WERI-Rb-1 (cell line): Measurements from ENCODE around the gene OTOG.

Experiments used
- DNase-seq: peaks from one replicate; pipeline ENCODE4 v3.0.0-alpha.2; 2020
- H3K27ac ChIP-seq: fragments of 250-450 bp; sonication (Bioruptor Pico); 2 replicates; pipeline ENCODE4 v1.5.1; 2020; ENCODE audit warnings: mild to moderate bottlenecking, moderate library complexity
- H3K27me3 ChIP-seq: fragments of 250-450 bp; sonication (Bioruptor Pico); 2 replicates; pipeline ENCODE4 v1.5.1; 2021; ENCODE audit warnings: mild to moderate bottlenecking, low read depth, moderate library complexity; ENCODE audit not compliant: insufficient read depth, severe bottlenecking
- H3K36me3 ChIP-seq: fragments of 250-450 bp; sonication (Bioruptor Pico); 2 replicates; pipeline ENCODE4 v1.5.1; 2020; ENCODE audit warnings: mild to moderate bottlenecking, moderate library complexity
- H3K4me3 ChIP-seq: 2 replicates; pipeline ENCODE4 v1.5.1; 2011; ENCODE audit warnings: low read depth, mild to moderate bottlenecking, control low read depth, low read length
- H3K9me3 ChIP-seq: fragments of 250-450 bp; sonication (Bioruptor Pico); 2 replicates; pipeline ENCODE4 v1.5.1; 2021; ENCODE audit warnings: mild to moderate bottlenecking, moderate library complexity; ENCODE audit not compliant: severe bottlenecking
- CTCF ChIP-seq: IDR thresholded peaks from 2 replicates; pipeline ENCODE4 v1.5.1; 2011; ENCODE audit warnings: low read depth, mild to moderate bottlenecking, control low read depth, inconsistent platforms, low read length

Gene OTOG

GRCh38 chr11:17691976-17692375 lies 144.9 kb downstream of the OTOG start:
- peaks cover 8% of the 10 kb centered on the region for H3K9me3 ChIP-seq
- H3K27ac ChIP-seq: peak overlapping the region; percentile 56
- no peak for DNase-seq
- H3K4me3 ChIP-seq: no peak overlapping the region
- TF ChIP-seq CTCF: no peak
- H3K27me3 ChIP-seq: no peaks in the 10 kb centered on the region
- H3K36me3 ChIP-seq: no peaks in the 10 kb centered on the region

GRCh38 chr11:17692931-17693330 lies 145.9 kb downstream of the OTOG start:
- no peaks in the 10 kb centered on the region for H3K36me3 ChIP-seq
- H3K27me3 ChIP-seq: no peaks in the 10 kb centered on the region
- no peak overlapping the region for H3K4me3 ChIP-seq
- DNase-seq: no peak
- no peak overlapping the region for H3K27ac ChIP-seq
- peaks cover 8% of the 10 kb centered on the region for H3K9me3 ChIP-seq
- TF ChIP-seq CTCF: no peak

- H3K27me3 ChIP-seq: no peaks in the 10 kb centered on the region
- no peak overlapping the region for H3K27ac ChIP-seq
- H3K9me3 ChIP-seq: peaks cover 9% of the 10 kb centered on the region
- H3K4me3 ChIP-seq: no peak overlapping the region
- no peak for DNase-seq
- TF ChIP-seq CTCF: no peak
- H3K36me3 ChIP-seq: no peaks in the 10 kb centered on the region
Measured at GRCh38 chr11:17693531-17693930, 146.5 kb downstream of the OTOG start.

- no peak for DNase-seq
- Histone ChIP-seq H3K27ac (no peak overlapping the region), H3K4me3 (no peak overlapping the region), H3K36me3 (no peaks in the 10 kb centered on the region), H3K27me3 (no peaks in the 10 kb centered on the region), H3K9me3 (peaks cover 18% of the 10 kb centered on the region)
- TF ChIP-seq CTCF: no peak
Measured at GRCh38 chr11:17694494-17695110, 147.5 kb downstream of the OTOG start.

- Histone ChIP-seq H3K36me3 (no peaks in the 10 kb centered on the region), H3K9me3 (peaks cover 20% of the 10 kb centered on the region), H3K4me3 (no peak overlapping the region), H3K27ac (no peak overlapping the region), H3K27me3 (no peaks in the 10 kb centered on the region)
- no peak for DNase-seq
- TF ChIP-seq CTCF: no peak
Measured at GRCh38 chr11:17695454-17696441, 148.7 kb downstream of the OTOG start.
